Lower leg skin (tissue), 4 donors: Measurements from ENCODE around the gene PFKFB2. TPM values are rescaled to one million over a fixed set of nuclear protein-coding genes. Genes with fewer than 3 reads are reported as not detected.

Source experiments
- DNase-seq, 2 donors: peaks; one replicate each; pipeline ENCODE4 v3.0.0-alpha.2; 2019; ENCODE audit warnings: low spot score in 2 of 2
- H3K4me3 ChIP-seq: fragments of 200-600 bp; sonication (generic); 2 replicates; pipeline ENCODE4 v1.5.1; 2017; ENCODE audit warnings: mild to moderate bottlenecking, low read depth; ENCODE audit not compliant: poor library complexity, severe bottlenecking
- CTCF ChIP-seq, 3 donors: fragments of 450-650 bp; IDR thresholded peaks; one replicate each; pipeline ENCODE4 v1.5.1; 2016; ENCODE audit warnings: antibody characterized with exemption in 3 of 3, mild to moderate bottlenecking in 3 of 3, moderate library complexity in 2 of 3
- POLR2A ChIP-seq, 2 donors: fragments of 450-650 bp; IDR thresholded peaks; one replicate each; pipeline ENCODE4 v1.6.1; 2016 to 2017; ENCODE audit warnings: antibody characterized with exemption in 2 of 2, mild to moderate bottlenecking in 1 of 2, moderate library complexity in 1 of 2
- WGBS, 2 donors: methylation state at CpG; one replicate each; pipeline ENCODE4 v1.1.5; 2018; 5-methylcytosine and 5-hydroxymethylcytosine counted together
- intact Hi-C: fragments of 100-400 bp; cut with DNase I; formaldehyde crosslinking; loops from one replicate; pipeline ENCODE4 v1.15.0; 2023; ENCODE audit warnings: low total_unique reads
- total RNA-seq, 4 donors: library from RNA; depleted of rRNA; stranded (reverse); fragments of >200 nt; gene quantifications; one replicate each; pipeline ENCODE4 v1.1.0, GENCODE V29; 2016

PFKFB2 gene
- total RNA-seq, 4 donors from 2014 or later, result 12.6 to 22.6 (median 16.8) TPM

GRCh38 chr1:207059881-207060280, 6.8 kb downstream of the PFKFB2 start:
- 64 to 74% methylated on average over 4 of the region's 4 CpGs for WGBS, 2 donors
- TF ChIP-seq POLR2A (IDR thresholded peaks at IDR 0.05) (no peak), CTCF (IDR thresholded peaks at IDR 0.05) (no peak)
- intact Hi-C loops, result no loop called here
- DNase-seq, result no peak
- H3K4me3 ChIP-seq, result no peak overlapping the region

GRCh38 chr1:207060596-207060995, 7.5 kb downstream of the PFKFB2 start:
- intact Hi-C loops, result no loop called here
- no peak for TF ChIP-seq POLR2A (IDR thresholded peaks at IDR 0.05)
- TF ChIP-seq CTCF (IDR thresholded peaks at IDR 0.05), result no peak
- no peak for DNase-seq
- WGBS, 2 donors, result 58 to 73% methylated on average over 3 of the region's 3 CpGs
- H3K4me3 ChIP-seq, result no peak overlapping the region

GRCh38 chr1:207062058-207062457, 9.0 kb downstream of the PFKFB2 start:
- no peak for TF ChIP-seq CTCF (IDR thresholded peaks at IDR 0.05)
- no peak for TF ChIP-seq POLR2A (IDR thresholded peaks at IDR 0.05)
- intact Hi-C loops, result no loop called here
- H3K4me3 ChIP-seq, result no peak overlapping the region
- WGBS, 2 donors, result 91 to 96% methylated on average over 1 of the region's 1 CpG
- no peak for DNase-seq

- DNase-seq, result no peak
- intact Hi-C loops, result no loop called here
- H3K4me3 ChIP-seq, result no peak overlapping the region
- WGBS, 2 donors, result 95 to 96% methylated on average over 5 of the region's 5 CpGs
- no peak for TF ChIP-seq POLR2A (IDR thresholded peaks at IDR 0.05)
- no peak for TF ChIP-seq CTCF (IDR thresholded peaks at IDR 0.05)
Measured at GRCh38 chr1:207063014-207063413, 9.9 kb downstream of the PFKFB2 start.

GRCh38 chr1:207064561-207064960, 11.5 kb downstream of the PFKFB2 start:
- WGBS, 2 donors, result 77 to 91% methylated on average over 8 of the region's 8 CpGs
- no peak for DNase-seq
- H3K4me3 ChIP-seq, result no peak overlapping the region
- TF ChIP-seq POLR2A (IDR thresholded peaks at IDR 0.05) (no peak), CTCF (IDR thresholded peaks at IDR 0.05) (no peak)
- intact Hi-C loops, result no loop called here

- TF ChIP-seq POLR2A (IDR thresholded peaks at IDR 0.05), result no peak
- TF ChIP-seq CTCF (IDR thresholded peaks at IDR 0.05), result no peak
- DNase-seq, result no peak
- no peak overlapping the region for H3K4me3 ChIP-seq
- intact Hi-C loops, result no loop called here
- 59% methylated on average over 3 of the region's 3 CpGs for WGBS, 2 donors
Measured at GRCh38 chr1:207067185-207067584, 14.1 kb downstream of the PFKFB2 start.
